T-cell (primary cell): ENCODE measurements around the gene GOLGA1. TPM values are rescaled to one million over a fixed set of nuclear protein-coding genes. Genes with fewer than 3 reads are reported as not detected.

Experiments used
- ATAC-seq, 4 experiments: fragments of 200-7000 bp in 3 of 4; fragments of 150-1000 bp in 1 of 4; cut with Tn5 transposase; replicated peaks in 1 of 4; 1 replicate in 3 of 4; 2 replicates in 1 of 4; pipeline ENCODE4 v1.10.0; 2021; ENCODE audit warnings: moderate library complexity in 3 of 4, mild to moderate bottlenecking in 2 of 4, moderate number of reproducible peaks in 1 of 4
- CTCF ChIA-PET, 2 donors: fragments of 300-600 bp; sonication (Branson Sonifier 250); formaldehyde crosslinking; loops; one replicate each; lab custom pipeline; 2022; ENCODE audit warnings: antibody characterized with exemption in 2 of 2; lab: Charles Lee
- POLR2A ChIA-PET, 2 donors: fragments of 300-600 bp; sonication (Branson Sonifier 250); formaldehyde crosslinking; loops; one replicate each; lab custom pipeline; 2022; ENCODE audit warnings: antibody characterized with exemption in 2 of 2; lab: Charles Lee
- DNase-seq, 35 experiments: peaks; one replicate each; pipeline versions ENCODE4 v3.0.0 to v3.0.0-alpha.2; 2013 to 2023
- H3K27ac ChIP-seq: one replicate; pipeline ENCODE4 v1.5.1; 2013; ENCODE audit warnings: low read length
- H3K27me3 ChIP-seq, 2 experiments: replicated peaks in 1 of 2; 1 replicate in 1 of 2; 2 replicates in 1 of 2; pipeline versions ENCODE4 v1.6.1 to v1.7.0; 2013; ENCODE audit warnings: low read length in 1 of 2, mixed read lengths in 1 of 2; ENCODE audit not compliant: control insufficient read depth in 2 of 2, insufficient read depth in 2 of 2; ENCODE audit errors: extremely low read depth in 1 of 2
- H3K36me3 ChIP-seq, 2 donors: 1 replicate in 1 of 2; 2 replicates in 1 of 2; pipeline versions ENCODE4 v1.6.1 to v1.7.0; 2013; ENCODE audit warnings: low read length in 1 of 2; ENCODE audit not compliant: control insufficient read depth in 2 of 2, insufficient read depth in 1 of 2; ENCODE audit errors: extremely low read depth in 1 of 2
- H3K4me1 ChIP-seq, 2 experiments: 1 replicate in 1 of 2; 2 replicates in 1 of 2; pipeline versions ENCODE4 v1.6.1 to v1.7.0; 2013; ENCODE audit warnings: low read length in 2 of 2, mixed read lengths in 1 of 2; ENCODE audit not compliant: insufficient read depth in 2 of 2, control insufficient read depth in 1 of 2; ENCODE audit errors: extremely low read depth in 1 of 2
- H3K4me3 ChIP-seq, 2 donors: 1 replicate in 1 of 2; 2 replicates in 1 of 2; pipeline versions ENCODE4 v1.5.1 to v1.7.0; 2013; ENCODE audit warnings: mild to moderate bottlenecking in 2 of 2, low read length in 1 of 2, moderate library complexity in 1 of 2; ENCODE audit not compliant: control insufficient read depth in 1 of 2; ENCODE audit errors: extremely low read depth in 1 of 2
- H3K9me3 ChIP-seq: 2 replicates; pipeline ENCODE4 v1.7.0; 2013
- H3K27ac Mint-ChIP-seq, 2 donors: one replicate each; pipeline ENCODE4 v1.8.0; 2020 to 2021; ENCODE audit warnings: mild to moderate bottlenecking in 2 of 2, mixed read lengths in 2 of 2
- H3K27me3 Mint-ChIP-seq, 2 donors: one replicate each; pipeline ENCODE4 v1.8.0; 2021 to 2022; ENCODE audit warnings: mixed read lengths in 2 of 2
- H3K36me3 Mint-ChIP-seq: one replicate; pipeline ENCODE4 v1.8.0; 2021; ENCODE audit warnings: mixed read lengths
- H3K4me1 Mint-ChIP-seq, 3 donors: one replicate each; pipeline ENCODE4 v1.8.0; 2020 to 2022; ENCODE audit warnings: mixed read lengths in 3 of 3, mild to moderate bottlenecking in 1 of 3
- H3K4me3 Mint-ChIP-seq, 3 donors: one replicate each; pipeline ENCODE4 v1.8.0; 2020 to 2022; ENCODE audit warnings: mild to moderate bottlenecking in 3 of 3, mixed read lengths in 3 of 3, moderate library complexity in 3 of 3
- H3K9me3 Mint-ChIP-seq, 3 donors: one replicate each; pipeline ENCODE4 v1.8.0; 2020 to 2022; ENCODE audit warnings: mixed read lengths in 3 of 3
- WGBS: methylation state at CpG from one replicate; pipeline ENCODE4 v1.1.5; 2013; ENCODE audit warnings: missing lambda C conversion rate; ENCODE audit not compliant: insufficient coverage; 5-methylcytosine and 5-hydroxymethylcytosine counted together
- total RNA-seq, 35 experiments: library from RNA in 6 of 35; stranded (reverse) in 6 of 35; fragments of 120-200 nt in 1 of 35; gene quantifications; one replicate each; pipeline versions ENCODE4 v1.2.1 to v1.2.4 and lab custom pipeline; 2013 to 2026

GOLGA1 gene
- total RNA-seq, 5 donors from 2014 or later (not counting 1 experiment from before 2014, with no cell fraction given): 23.4 to 28.9 (median 27.1) TPM

- Histone ChIP-seq H3K4me3 (no peak overlapping the region), H3K9me3 (no peaks in the 10 kb centered on the region), H3K4me1 (peaks cover under 1 to 41% of the 10 kb centered on the region in 2 experiments), H3K36me3 (peaks cover 17 to 89% of the 10 kb centered on the region in 2 donors), H3K27ac (no peak overlapping the region), H3K27me3 (no peaks in the 10 kb centered on the region)
- H3K36me3 Mint-ChIP-seq: peaks cover 43% of the 10 kb centered on the region
- H3K27me3 Mint-ChIP-seq: no peaks in the 10 kb centered on the region
- H3K4me3 Mint-ChIP-seq: no peak overlapping the region
- peaks cover 11 to 26% (median 21%) of the 10 kb centered on the region in 3 donors for H3K4me1 Mint-ChIP-seq
- no peak for ATAC-seq
- DNase-seq: no peak
- WGBS: no CpG with 5 or more reads among the region's 1 CpG
- no peak overlapping the region for H3K27ac Mint-ChIP-seq
- POLR2A ChIA-PET: interaction anchor here (0.5 to 1.0 kb wide), 3 partner anchors 8 to 363 kb away, joined by 3 to 5 read pairs (median 3); partner anchors contain the start of gene HSPA5 (in 1 of the 2)
- H3K9me3 Mint-ChIP-seq: no peaks in the 10 kb centered on the region
- CTCF ChIA-PET: no interaction called here
Observed at GRCh38 chr9:124878021-124878420, 62.9 kb downstream of the GOLGA1 start.

DNA sequence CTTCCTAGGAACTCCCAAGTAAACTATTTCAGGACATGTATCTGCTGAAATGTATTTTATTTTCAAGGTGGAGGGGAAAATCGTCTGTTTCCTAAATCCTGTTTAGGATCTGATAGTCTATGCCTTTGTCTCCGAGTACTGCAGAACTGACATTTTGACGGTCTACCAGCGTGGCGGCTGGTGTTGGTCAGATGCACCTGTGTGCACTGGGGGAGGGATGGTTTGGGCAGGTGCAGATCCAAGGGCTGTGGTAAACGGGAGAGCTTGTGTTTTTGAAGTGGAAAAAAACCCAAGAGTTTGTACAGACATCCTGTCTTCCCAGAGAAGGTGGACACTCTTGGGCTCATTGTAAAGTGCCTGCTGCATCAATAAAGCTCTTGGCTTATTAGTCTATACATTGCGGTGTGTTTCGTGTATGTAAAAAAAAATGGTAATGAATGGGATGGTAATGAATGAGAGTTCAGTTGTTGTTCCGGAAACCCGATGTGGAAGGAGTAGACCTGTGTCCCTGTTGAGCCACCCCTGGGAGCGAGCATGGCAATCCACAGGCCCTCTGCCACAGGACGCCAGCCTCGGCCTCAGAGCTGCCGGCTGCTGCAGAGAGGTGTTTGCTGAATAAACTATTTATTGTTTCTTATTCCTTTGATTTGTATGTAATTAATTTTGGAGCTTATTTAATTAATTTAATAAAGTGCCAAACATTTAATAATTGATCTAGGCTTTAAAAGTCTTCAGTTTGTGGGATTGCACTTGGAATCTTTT lies 63.7 kb downstream of the GOLGA1 start:
- ChIA-PET POLR2A (interaction anchor here (0.5 to 1.0 kb wide), 2 partner anchors 358 to 364 kb away, joined by 3 read pairs; partner anchors contain the start of gene HSPA5 (in 1 of the 2)), CTCF (interaction anchor here in 1 of 2 donors (0.6 kb wide), 1 partner anchor 20 kb away, joined by 3 read pairs; no protein-coding TSS in a partner anchor)
- H3K36me3 ChIP-seq: peaks cover 20 to 87% of the 10 kb centered on the region in 2 donors
- no peaks in the 10 kb centered on the region for H3K9me3 Mint-ChIP-seq
- H3K4me3 Mint-ChIP-seq: no peak overlapping the region
- H3K4me1 ChIP-seq: peaks cover 2 to 50% of the 10 kb centered on the region in 2 experiments
- peaks cover 45% of the 10 kb centered on the region for H3K36me3 Mint-ChIP-seq
- H3K27me3 ChIP-seq: no peaks in the 10 kb centered on the region
- H3K27ac Mint-ChIP-seq: no peak overlapping the region
- ATAC-seq: no peak
- H3K9me3 ChIP-seq: no peaks in the 10 kb centered on the region
- no peaks in the 10 kb centered on the region for H3K27me3 Mint-ChIP-seq
- WGBS: 87% methylated on average over 10 of the region's 14 CpGs
- H3K27ac ChIP-seq: no peak overlapping the region
- no peak for DNase-seq
- H3K4me3 ChIP-seq: no peak overlapping the region
- H3K4me1 Mint-ChIP-seq: peaks cover 19 to 34% (median 29%) of the 10 kb centered on the region in 3 donors

DNA sequence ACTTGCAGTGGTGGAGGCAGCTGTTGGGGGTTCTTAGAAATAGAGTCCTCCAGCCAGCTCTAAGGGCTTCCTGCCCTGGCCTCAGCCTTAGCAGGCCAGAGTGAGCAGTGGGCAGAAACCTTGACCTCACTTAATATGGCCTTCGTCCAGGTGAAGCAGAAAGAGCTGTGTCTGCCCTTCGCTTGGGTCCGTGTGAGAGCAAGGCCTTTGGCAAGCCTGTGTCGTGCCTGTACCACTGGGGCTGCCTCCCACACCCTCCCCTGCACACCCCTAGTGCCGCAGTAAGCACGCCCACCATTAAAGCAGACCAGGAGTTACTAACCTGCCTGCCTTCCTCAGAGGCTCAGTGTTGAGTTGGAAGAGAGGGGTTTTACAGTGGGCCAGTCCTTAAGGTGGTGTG lies 65.4 kb downstream of the GOLGA1 start:
- H3K27ac ChIP-seq: no peak overlapping the region
- Mint-ChIP-seq H3K36me3 (peaks cover 45% of the 10 kb centered on the region), H3K4me3 (no peak overlapping the region), H3K27ac (no peak overlapping the region), H3K27me3 (no peaks in the 10 kb centered on the region), H3K9me3 (no peaks in the 10 kb centered on the region), H3K4me1 (peaks cover 36 to 51% (median 46%) of the 10 kb centered on the region in 3 donors)
- 80% methylated on average over 3 of the region's 6 CpGs for WGBS
- ChIA-PET CTCF (no interaction called here), POLR2A (interaction anchor here in 1 of 2 donors (0.6 kb wide), 1 partner anchor 13 kb away, joined by 17 read pairs; no protein-coding TSS in a partner anchor)
- H3K4me1 ChIP-seq: peaks cover 14 to 55% of the 10 kb centered on the region in 2 experiments
- DNase-seq: no peak
- H3K36me3 ChIP-seq: peaks cover 17 to 80% of the 10 kb centered on the region in 2 donors
- H3K9me3 ChIP-seq: no peaks in the 10 kb centered on the region
- H3K4me3 ChIP-seq: no peak overlapping the region
- ATAC-seq: no peak
- no peaks in the 10 kb centered on the region for H3K27me3 ChIP-seq

DNA sequence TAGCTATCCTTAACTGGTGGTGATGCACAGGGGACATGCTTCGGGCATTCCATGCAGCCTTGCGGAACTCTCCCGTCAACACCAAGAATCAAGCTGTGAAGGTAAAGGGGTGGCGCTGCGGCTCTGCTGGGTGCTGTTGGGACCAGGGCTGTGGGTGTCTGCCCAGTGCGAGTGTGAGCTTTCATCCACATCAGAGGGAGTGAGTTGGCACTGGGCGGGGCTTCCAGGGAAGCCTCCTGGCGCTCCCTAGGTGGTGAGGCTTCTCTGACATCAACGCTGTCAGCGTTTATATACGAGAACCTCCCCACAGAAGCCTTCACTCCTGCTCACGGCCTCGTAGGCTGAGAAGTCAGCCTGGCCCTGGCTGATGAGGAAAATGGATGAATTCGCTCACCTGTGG lies 67.2 kb downstream of the GOLGA1 start:
- H3K4me1 ChIP-seq: peaks cover 16 to 65% of the 10 kb centered on the region in 2 experiments
- H3K36me3 Mint-ChIP-seq: peaks cover 37% of the 10 kb centered on the region
- peaks cover 17 to 64% of the 10 kb centered on the region in 2 donors for H3K36me3 ChIP-seq
- no peaks in the 10 kb centered on the region for H3K9me3 ChIP-seq
- DNase-seq: peak in 11 of 35 experiments; percentile 19 to 69 (median 35)
- peak overlapping the region; percentile 51 for H3K27ac ChIP-seq
- CTCF ChIA-PET: interaction anchor here in 1 of 2 donors (1.0 to 1.9 kb wide), 2 partner anchors 13 to 105 kb away, joined by 5 to 7 read pairs; no protein-coding TSS in a partner anchor
- no peak overlapping the region for H3K4me3 ChIP-seq
- H3K27ac Mint-ChIP-seq: peak overlapping the region; percentile 75 to 81
- WGBS: 78% methylated on average over 7 of the region's 14 CpGs
- no peaks in the 10 kb centered on the region for H3K9me3 Mint-ChIP-seq
- no peak for ATAC-seq
- peak overlapping the region in 2 of 3 donors; percentile 37 to 91 for H3K4me3 Mint-ChIP-seq
- POLR2A ChIA-PET: no interaction called here
- H3K4me1 Mint-ChIP-seq: peaks cover 46 to 57% (median 53%) of the 10 kb centered on the region in 3 donors
- H3K27me3 Mint-ChIP-seq: no peaks in the 10 kb centered on the region
- no peaks in the 10 kb centered on the region for H3K27me3 ChIP-seq

DNA sequence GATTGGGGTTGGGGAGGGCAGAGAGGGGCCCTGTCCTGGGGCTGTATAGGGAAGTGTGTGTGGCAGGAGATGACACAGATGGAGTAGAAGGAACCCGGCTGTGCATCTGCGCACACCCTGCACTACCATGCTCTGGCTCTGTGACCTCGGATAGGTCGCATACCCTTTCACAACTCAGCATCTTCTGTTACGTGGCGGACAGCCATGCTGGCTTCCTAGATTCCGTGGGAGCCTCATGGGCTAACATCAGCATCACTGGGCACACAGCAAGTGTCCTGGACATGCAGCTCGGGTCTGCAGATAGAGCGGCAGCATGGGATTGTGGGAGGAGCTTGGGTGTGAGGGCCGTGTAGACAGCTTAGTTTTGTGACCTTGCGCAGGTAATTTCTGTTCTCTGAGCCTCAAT lies 69.7 kb downstream of the GOLGA1 start:
- no peak for ATAC-seq
- Mint-ChIP-seq H3K27ac (peak overlapping the region; percentile 91 to 95), H3K36me3 (peaks cover 24% of the 10 kb centered on the region), H3K27me3 (no peaks in the 10 kb centered on the region), H3K4me1 (peaks cover 59 to 67% (median 59%) of the 10 kb centered on the region in 3 donors), H3K4me3 (peak overlapping the region; percentile 85 to 91 (median 90)), H3K9me3 (no peaks in the 10 kb centered on the region)
- ChIA-PET CTCF (interaction anchor here in 1 of 2 donors (0.7 to 2.2 kb wide), 2 partner anchors 10 to 19 kb away, joined by 3 to 10 read pairs; partner anchors contain the start of genes ARPC5L and RPL35), POLR2A (no interaction called here)
- H3K27ac ChIP-seq: peak overlapping the region; percentile 91
- no peak for DNase-seq
- peaks cover 11 to 40% of the 10 kb centered on the region in 2 donors for H3K36me3 ChIP-seq
- WGBS: 55% methylated on average over 11 of the region's 11 CpGs
- H3K9me3 ChIP-seq: no peaks in the 10 kb centered on the region
- peak overlapping the region in 1 of 2 donors; percentile 91 for H3K4me3 ChIP-seq
- peaks cover 20 to 77% of the 10 kb centered on the region in 2 experiments for H3K4me1 ChIP-seq
- no peaks in the 10 kb centered on the region for H3K27me3 ChIP-seq

GRCh38 chr9:124870723-124871122 lies 70.2 kb downstream of the GOLGA1 start:
- ATAC-seq: no peak
- peak overlapping the region; percentile 91 to 95 for H3K27ac Mint-ChIP-seq
- ChIA-PET POLR2A (interaction anchor here in 1 of 2 donors (1.4 kb wide), 1 partner anchor 9 kb away, joined by 5 read pairs; no protein-coding TSS in a partner anchor), CTCF (interaction anchor here in 1 of 2 donors (0.7 to 2.2 kb wide), 3 partner anchors 9 to 19 kb away, joined by 3 to 10 read pairs (median 4); partner anchors contain the start of genes ARPC5L, RPL35 and WDR38)
- Histone ChIP-seq H3K4me3 (peak overlapping the region; percentile 91 to 92), H3K9me3 (no peaks in the 10 kb centered on the region), H3K27me3 (no peaks in the 10 kb centered on the region), H3K4me1 (peaks cover 20 to 74% of the 10 kb centered on the region in 2 experiments), H3K27ac (peak overlapping the region; percentile 91), H3K36me3 (peaks cover 11 to 36% of the 10 kb centered on the region in 2 donors)
- H3K9me3 Mint-ChIP-seq: no peaks in the 10 kb centered on the region
- H3K4me1 Mint-ChIP-seq: peaks cover 59 to 67% (median 59%) of the 10 kb centered on the region in 3 donors
- WGBS: 34% methylated on average over 6 of the region's 6 CpGs
- peaks cover 24% of the 10 kb centered on the region for H3K36me3 Mint-ChIP-seq
- no peak for DNase-seq
- H3K4me3 Mint-ChIP-seq: peak overlapping the region; percentile 85 to 91 (median 90)
- no peaks in the 10 kb centered on the region for H3K27me3 Mint-ChIP-seq
